ENCODE measurements around the gene TACC2.

The TACC2 gene

GRCh38 chr10:122143238-122143841 is 154.4 kb downstream of the TACC2 start:
- DNase-seq (ENCODE audit: extremely low read depth, low read depth) = no peak
- no peak overlapping the region for H3K4me3 ChIP-seq (replicated peaks; ENCODE audit: low read depth, low read length)
- TF ChIP-seq, protein P1, sequence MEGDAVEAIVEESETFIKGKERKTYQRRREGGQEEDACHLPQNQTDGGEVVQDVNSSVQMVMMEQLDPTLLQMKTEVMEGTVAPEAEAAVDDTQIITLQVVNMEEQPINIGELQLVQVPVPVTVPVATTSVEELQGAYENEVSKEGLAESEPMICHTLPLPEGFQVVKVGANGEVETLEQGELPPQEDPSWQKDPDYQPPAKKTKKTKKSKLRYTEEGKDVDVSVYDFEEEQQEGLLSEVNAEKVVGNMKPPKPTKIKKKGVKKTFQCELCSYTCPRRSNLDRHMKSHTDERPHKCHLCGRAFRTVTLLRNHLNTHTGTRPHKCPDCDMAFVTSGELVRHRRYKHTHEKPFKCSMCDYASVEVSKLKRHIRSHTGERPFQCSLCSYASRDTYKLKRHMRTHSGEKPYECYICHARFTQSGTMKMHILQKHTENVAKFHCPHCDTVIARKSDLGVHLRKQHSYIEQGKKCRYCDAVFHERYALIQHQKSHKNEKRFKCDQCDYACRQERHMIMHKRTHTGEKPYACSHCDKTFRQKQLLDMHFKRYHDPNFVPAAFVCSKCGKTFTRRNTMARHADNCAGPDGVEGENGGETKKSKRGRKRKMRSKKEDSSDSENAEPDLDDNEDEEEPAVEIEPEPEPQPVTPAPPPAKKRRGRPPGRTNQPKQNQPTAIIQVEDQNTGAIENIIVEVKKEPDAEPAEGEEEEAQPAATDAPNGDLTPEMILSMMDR (IDR thresholded peaks at IDR 0.05; ENCODE audit: low read depth, low read length, missing control alignments) = no peak

DNA sequence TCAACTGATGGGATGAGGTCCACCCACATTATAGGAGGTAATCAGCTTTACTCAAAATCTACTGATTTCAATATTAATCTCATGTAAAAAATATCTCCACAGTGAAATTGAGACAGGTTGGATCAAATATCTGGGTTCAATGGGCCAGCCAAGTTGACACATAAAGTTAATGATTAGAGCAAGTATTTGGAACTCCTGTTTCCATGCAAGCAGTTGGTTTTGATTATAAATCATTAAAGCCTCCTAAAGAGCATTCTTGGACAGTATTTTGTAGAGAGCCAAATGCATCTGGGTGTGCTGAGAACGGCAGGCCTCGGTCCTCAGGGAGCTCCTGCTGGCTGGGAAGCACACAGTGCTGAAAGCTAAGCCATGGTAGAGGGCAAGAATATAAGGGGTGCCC is 155.2 kb downstream of the TACC2 start:
- H3K4me3 ChIP-seq (replicated peaks; ENCODE audit: low read depth, low read length) = no peak overlapping the region
- TF ChIP-seq, protein P1 (IDR thresholded peaks at IDR 0.05; ENCODE audit: low read depth, low read length, missing control alignments) = no peak
- no peak for DNase-seq (ENCODE audit: extremely low read depth, low read depth)

- no peak overlapping the region for H3K4me3 ChIP-seq (replicated peaks; ENCODE audit: low read depth, low read length)
- TF ChIP-seq, protein P1 (IDR thresholded peaks at IDR 0.05; ENCODE audit: low read depth, low read length, missing control alignments) = no peak
- DNase-seq (ENCODE audit: extremely low read depth, low read depth) = no peak
Observed at GRCh38 chr10:122145113-122145512, 156.2 kb downstream of the TACC2 start.

GRCh38 chr10:122147663-122148062 is 158.7 kb downstream of the TACC2 start:
- DNase-seq (ENCODE audit: extremely low read depth, low read depth) = no peak
- no peak overlapping the region for H3K4me3 ChIP-seq (replicated peaks; ENCODE audit: low read depth, low read length)
- TF ChIP-seq, protein P1 (IDR thresholded peaks at IDR 0.05; ENCODE audit: low read depth, low read length, missing control alignments) = no peak

DNA sequence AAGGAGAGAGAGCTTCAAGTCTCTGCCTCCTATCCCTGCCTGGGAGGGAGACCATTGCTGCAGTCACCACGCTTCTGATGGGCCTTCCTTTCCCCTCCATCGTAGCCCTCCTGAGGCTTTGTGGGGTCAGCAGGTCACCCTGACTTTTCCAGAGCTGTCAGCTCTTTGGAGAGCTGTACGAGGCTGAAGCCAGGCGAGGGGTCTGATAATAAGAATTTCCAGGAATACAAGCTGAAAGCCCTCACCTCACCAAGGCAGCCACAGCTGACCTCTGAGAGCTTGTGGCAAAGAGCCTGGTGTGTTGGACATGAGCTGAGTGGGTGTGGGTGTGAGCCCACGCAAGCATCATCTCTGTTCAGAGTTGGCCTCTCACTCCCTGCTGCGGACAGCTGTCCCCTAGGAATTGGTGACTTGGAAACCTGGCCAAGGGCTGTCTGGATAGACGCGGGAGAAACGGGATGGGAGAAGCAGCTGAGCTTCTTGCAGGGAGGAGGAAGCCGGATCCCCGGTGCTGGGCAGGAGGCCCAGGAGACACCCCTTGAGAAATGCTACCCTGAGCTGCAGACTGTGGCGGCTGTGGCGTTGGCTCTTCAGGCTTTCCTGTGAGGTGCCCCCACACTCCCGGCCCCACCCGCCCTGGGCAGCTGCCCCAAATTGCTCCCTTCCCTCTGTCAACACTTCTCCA is 160.1 kb downstream of the TACC2 start:
- H3K4me3 ChIP-seq (replicated peaks; ENCODE audit: low read depth, low read length) = no peak overlapping the region
- TF ChIP-seq, protein P1 (IDR thresholded peaks at IDR 0.05; ENCODE audit: low read depth, low read length, missing control alignments) = no peak
- no peak for DNase-seq (ENCODE audit: extremely low read depth, low read depth)

DNA sequence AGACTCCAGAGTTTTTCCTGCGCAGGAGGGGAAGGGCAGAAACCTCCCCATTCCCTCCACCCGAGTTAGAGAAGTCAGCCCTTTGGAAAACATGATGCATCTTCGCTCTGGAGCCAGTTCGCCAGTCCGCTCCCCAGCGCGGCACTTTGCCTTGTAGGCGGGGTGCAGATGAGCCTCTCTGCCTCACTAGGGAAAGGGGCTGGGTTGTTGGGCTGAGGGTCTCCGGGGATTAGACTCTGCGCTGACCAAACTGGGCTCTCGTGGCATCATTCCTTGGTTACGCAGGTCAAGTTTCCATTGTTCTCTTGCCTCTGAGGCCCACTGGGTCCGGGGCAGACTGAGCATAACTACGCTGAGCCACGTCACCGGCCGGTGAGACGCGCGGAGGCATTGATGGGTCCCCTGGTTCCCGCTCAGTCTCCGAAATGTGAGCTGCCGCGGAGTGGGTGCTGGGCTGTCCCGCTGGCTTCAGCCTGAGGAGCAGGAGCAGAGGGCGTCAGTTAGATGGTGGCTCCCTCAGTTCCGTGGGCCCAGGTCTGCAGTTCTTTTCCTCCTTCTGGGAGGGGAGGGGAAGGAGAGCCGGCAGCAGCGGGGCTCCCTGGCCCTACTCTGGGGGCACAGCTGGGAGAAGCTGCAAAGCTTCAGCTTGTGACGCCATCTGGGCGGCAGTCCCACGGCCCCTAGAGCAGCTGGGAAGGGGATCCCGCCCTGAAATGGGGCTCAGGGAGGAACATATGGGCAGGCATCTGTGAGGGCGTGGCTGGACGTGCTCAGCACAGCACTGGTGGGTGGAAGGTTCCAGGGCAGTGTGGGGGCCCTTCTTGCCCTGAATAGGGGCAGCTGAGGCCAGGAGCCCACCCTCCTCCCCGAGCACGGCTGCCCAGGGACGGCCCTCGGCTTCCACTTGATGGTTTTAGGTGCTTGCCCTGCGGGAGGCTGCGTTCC is 160.9 kb downstream of the TACC2 start:
- no peak for DNase-seq (ENCODE audit: extremely low read depth, low read depth)
- TF ChIP-seq, protein P1 (IDR thresholded peaks at IDR 0.05; ENCODE audit: low read depth, low read length, missing control alignments) = no peak
- H3K4me3 ChIP-seq (replicated peaks; ENCODE audit: low read depth, low read length) = no peak overlapping the region
